Fibroblast of pulmonary artery (primary cell): ENCODE data around the gene AP2S1.
"Not testable (repeated sequence)": the region's sequence is repeated elsewhere in the genome, so short reads cannot be mapped to it uniquely, and the experiment has no call there.

Source experiments
- DNase-seq: peaks from one replicate; pipeline ENCODE4 v3.0.0-alpha.2; 2010; ENCODE audit warnings: low read depth
- H3K4me3 ChIP-seq: replicated peaks from 2 replicates; pipeline ENCODE4 v1.5.1; 2011; ENCODE audit warnings: low read depth, mild to moderate bottlenecking, control low read depth, low read length, moderate library complexity
- TF ChIP-seq, protein P1 (sequence below): IDR thresholded peaks from 2 replicates; pipeline ENCODE4 v1.5.1; 2011; ENCODE audit warnings: mild to moderate bottlenecking, control low read depth, low read length, inconsistent platforms; ENCODE audit errors: missing control alignments

AP2S1 gene

DNA sequence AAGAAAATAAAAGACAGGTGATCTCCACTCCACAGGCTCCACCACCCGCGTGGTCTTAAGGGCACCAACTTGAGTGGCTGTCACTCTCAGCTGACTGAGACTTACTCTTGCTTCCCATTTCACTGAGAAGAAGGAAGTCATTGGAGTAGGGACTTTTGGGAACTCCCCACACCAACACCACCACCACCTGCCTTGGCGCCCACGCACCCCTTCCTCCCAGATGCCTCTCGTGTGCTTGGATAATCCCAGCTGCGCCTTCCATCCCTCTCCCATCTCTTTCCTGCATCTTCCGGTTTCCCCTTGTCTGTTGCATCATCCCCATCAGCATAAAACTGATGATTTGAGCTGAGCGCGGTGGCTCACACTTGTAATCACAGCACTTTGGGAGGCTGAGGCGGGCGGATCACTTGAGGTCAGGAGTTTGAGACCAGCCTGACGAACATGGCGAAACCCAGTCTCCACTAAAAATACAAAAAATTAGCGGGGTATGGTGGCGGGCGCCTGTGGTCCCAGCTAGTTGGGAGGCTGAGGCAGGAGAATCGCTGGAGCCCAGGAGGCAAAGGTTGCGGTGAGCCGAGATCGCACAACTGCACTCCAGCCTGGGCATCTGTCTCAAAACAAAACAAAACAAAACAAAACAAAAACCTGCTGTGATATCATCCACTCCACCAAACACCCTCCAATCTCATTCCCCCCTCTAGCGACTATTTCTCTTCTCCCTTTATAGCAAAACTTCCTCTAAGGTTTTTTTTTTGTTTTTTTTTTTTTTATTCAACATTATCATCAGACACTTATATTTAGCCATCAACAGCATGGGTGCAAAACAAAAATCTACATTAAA lies 25.5 kb downstream of the AP2S1 start:
- DNase-seq: peak; percentile 18
- TF ChIP-seq, protein P1, sequence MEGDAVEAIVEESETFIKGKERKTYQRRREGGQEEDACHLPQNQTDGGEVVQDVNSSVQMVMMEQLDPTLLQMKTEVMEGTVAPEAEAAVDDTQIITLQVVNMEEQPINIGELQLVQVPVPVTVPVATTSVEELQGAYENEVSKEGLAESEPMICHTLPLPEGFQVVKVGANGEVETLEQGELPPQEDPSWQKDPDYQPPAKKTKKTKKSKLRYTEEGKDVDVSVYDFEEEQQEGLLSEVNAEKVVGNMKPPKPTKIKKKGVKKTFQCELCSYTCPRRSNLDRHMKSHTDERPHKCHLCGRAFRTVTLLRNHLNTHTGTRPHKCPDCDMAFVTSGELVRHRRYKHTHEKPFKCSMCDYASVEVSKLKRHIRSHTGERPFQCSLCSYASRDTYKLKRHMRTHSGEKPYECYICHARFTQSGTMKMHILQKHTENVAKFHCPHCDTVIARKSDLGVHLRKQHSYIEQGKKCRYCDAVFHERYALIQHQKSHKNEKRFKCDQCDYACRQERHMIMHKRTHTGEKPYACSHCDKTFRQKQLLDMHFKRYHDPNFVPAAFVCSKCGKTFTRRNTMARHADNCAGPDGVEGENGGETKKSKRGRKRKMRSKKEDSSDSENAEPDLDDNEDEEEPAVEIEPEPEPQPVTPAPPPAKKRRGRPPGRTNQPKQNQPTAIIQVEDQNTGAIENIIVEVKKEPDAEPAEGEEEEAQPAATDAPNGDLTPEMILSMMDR: no peak
- H3K4me3 ChIP-seq: no peak overlapping the region

DNA sequence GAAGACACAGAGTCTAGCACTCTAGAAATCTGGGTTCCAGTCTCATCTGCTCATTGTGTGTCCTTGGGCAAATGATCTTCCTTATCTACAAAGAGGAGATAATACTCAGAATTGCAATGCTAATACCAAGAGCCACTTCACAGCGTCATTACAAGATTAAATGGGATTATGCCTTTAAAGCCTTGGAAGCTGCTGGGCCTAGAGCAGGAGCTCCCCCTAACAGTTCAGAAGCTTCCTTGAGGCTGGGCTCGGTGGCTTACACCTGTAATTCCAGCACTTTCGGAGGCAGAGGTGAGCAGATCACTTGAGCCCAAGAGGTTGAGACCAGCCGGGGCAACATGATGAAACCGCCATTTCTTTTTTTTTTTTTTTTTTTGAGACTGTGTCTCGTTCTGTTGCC lies 27.6 kb downstream of the AP2S1 start:
- H3K4me3 ChIP-seq: no peak overlapping the region
- TF ChIP-seq, protein P1: no peak
- no peak for DNase-seq

DNA sequence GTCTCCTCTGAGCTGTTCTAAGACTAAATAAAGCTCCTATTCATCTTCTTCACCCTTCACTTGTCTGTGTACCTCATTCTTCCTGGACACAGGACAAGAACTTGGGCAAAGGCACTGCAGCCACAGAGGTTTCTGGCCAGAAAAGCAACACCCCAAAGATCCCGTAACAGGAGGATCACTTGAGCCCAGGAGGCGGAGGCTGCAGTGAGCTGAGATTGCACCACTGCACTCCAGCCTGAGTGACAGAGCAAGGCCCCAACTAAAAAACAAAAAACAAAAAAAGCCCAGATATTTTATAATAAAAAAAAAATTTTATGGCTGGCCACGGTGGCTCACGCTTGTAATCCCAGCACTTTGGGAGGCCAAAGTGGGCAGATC lies 28.2 kb downstream of the AP2S1 start:
- not testable (repeated sequence) for H3K4me3 ChIP-seq, DNase-seq

DNA sequence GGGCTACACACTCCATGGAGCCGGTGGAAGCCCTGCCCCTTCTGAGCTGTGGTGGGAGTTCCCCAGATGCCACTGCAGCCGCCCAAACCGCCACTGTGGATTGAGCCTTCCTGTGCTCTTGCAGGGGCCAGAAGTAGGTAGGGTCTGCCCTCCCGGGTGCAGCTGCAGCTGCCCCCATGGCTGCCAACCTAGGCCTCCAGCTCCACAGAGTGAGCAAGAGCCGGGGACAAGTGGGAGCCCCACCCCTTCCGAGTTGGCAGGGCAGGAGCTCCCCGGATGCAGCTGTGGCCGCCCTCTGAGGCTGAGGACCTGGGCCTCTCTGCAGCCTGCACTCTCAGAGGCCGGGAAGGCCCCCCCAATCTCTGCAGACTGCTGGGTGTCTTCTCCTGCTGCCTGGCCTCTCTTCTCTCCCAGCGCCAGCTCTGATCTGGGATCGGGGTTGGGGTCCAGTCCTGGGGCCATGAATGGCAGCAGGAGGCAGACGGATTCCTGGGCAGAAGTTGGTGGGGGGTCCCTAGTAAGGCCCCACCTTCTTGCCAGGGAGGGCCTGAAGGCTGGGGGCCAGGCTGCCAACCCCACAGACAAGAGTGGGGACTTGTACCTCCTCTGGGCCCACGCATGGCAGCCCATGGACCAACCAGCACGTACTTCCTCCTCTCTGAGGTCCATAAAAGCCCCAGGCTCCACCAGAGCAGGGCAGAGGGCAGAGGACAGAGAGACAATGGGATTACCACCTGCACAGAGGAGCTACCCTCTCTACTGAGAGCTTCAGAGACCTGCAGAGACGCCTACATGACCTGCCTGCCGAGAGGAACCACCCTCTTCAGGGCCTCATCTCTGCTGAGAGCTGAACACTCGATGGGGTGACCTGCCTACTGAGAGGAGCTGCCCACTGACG lies 28.9 kb downstream of the AP2S1 start:
- no peak overlapping the region for H3K4me3 ChIP-seq
- TF ChIP-seq, protein P1: no peak
- no peak for DNase-seq

DNA sequence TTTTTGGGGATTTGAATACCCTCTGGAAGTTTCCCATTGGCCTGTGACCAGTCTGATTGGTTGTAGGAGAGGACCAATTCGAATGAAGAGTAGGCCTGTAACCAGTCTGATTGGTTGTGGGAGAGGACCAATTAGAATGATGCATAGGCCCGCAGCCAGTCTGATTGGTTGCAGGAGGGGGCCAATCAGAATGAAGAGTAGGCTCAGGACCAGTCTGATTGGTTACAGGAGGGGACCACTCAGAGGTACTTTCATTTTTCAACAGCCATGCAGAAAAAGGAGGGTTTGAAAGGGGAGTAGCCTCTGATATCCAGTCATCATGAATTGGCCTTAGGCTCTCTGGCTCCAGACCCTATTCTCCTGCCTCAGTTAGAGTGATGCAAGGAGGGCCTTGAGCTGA lies 31.8 kb downstream of the AP2S1 start:
- TF ChIP-seq, protein P1: no peak
- peak; percentile 55 for DNase-seq
- H3K4me3 ChIP-seq: no peak overlapping the region

DNA sequence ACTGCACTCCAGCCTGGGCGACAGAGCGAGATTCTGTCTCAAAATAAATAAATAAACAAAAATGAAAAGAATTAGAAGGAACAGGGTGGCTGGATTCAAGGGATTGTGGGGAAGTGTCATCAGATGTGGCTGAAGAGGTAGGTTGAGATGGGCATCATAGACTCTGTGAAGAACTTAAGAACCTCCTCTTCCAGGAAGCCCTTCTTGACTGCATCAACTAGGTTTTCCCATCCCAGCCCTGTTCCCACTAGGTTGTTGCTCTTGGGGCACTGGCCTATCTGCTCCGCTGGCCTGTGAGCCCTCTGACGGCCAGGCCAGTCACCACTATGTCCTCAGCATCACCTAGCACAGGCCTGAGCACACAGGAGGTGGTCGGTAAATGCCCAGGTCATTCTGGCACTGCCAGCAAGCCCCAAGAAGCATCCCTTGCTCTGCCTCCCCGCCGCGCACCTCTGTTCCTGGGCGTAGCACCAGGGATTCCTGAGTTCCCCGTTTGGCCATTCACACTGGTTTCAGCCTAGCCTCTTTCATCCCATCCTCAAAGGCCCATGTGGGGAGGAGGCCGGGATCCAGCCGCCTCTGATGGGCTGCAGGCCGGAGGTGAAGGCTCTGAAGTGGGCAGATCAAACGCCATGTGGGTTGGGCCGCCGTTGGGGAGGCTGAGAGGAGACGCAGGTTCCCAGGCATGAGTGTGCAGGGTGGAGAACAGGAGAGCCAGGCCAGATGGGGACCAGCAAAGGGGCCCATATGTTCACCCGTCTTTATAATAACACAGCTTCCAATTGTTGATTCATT lies 34.6 kb downstream of the AP2S1 start:
- no peak overlapping the region for H3K4me3 ChIP-seq
- no peak for DNase-seq
- TF ChIP-seq, protein P1: no peak
